ENCODE measurements around the gene DEAF1. TPM values are rescaled to one million over a fixed set of nuclear protein-coding genes. Genes with fewer than 3 reads are reported as not detected.

Gene DEAF1
- total and polyA plus RNA-seq, 9 donors = 22.7 to 38.9 (median 31.2) TPM

DNA sequence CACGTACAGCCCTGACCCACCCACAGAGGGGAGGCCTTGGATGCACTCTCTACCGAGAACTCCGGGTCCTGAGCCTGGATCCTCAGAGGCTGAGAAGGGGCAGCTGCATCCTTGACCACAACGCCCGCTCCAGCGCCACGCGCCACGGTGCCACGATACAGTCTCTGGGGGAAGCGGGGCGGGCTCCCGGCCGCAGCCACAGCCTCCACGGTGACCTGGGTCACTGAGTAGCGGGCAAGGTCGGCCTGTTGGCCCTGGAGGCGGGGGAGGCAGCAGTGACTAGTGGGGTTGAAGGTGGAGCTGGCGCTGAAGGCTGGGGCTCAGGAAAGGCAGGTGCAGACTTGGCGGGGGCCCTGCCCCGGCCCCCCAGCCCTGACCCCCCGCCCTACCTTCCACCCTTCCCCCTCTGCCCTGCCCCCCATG, 75.4 kb downstream of the DEAF1 start:
- peaks cover 15% of the 10 kb centered on the region for H3K27me3 ChIP-seq (ENCODE audit: control insufficient read depth, insufficient read depth, low read length)

DNA sequence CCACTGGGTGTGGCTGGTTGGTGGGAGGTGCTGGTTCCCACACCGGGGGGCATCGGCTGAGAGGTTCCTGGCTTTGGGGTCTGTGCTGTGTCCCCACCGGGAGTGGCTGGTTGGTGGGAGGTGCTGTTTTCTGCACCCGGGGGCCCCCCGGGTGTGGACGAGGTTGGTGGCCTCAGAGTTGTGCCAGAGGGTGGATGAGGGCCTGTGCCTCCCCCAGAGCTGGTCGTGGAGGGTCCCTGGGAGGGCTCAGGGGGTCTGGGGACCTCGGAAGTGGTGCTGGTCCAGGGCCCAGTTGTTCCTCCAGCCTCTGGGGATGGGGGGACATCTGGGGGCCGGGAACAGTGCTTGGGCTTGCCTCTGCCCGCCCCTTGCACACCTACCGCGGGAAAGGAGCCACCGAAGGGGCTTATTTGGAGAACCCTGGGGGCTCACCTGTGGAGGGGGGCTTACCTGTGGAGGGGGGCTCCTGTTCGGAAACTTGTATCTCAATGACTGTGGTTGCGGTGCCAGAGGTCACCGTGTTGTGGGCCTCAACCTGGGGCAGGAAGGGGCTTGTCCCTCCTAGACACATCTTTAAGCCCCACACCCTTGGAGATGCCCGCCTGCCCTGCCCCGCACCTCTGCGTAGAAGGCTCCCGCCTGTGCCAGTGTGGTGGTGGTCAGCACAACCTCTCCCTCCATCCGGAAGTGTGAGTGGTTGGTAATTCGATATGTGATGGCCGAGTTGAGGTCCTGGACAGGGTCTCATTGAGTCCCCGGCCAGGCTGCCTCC, 76.0 kb downstream of the DEAF1 start:
- H3K27ac ChIP-seq (ENCODE audit: low read length) = no peak overlapping the region
- no peaks in the 10 kb centered on the region for H3K9me3 ChIP-seq (replicated peaks; ENCODE audit: control insufficient read depth, low read depth, low read length)
- H3K36me3 ChIP-seq (ENCODE audit: control insufficient read depth, insufficient read depth, low read length) = peaks cover 21% of the 10 kb centered on the region
- H3K4me1 ChIP-seq (ENCODE audit: control insufficient read depth, insufficient read depth, low read length) = peaks cover 19% of the 10 kb centered on the region
- peaks cover 9% of the 10 kb centered on the region for H3K27me3 ChIP-seq (ENCODE audit: control insufficient read depth, insufficient read depth, low read length)
- no peak overlapping the region for H3K4me3 ChIP-seq (ENCODE audit: low read length)
- 91% methylated on average over 11 of the region's 24 CpGs for WGBS (ENCODE audit: insufficient coverage)
- DNase-seq = no peak

More for the DNA sequence above, 75.4 kb downstream of the DEAF1 start:
- H3K27ac ChIP-seq (ENCODE audit: low read length) = no peak overlapping the region
- H3K4me1 ChIP-seq (ENCODE audit: control insufficient read depth, insufficient read depth, low read length) = peaks cover 17% of the 10 kb centered on the region
- no peak for DNase-seq
- 89% methylated on average over 17 of the region's 22 CpGs for WGBS (ENCODE audit: insufficient coverage)
- H3K9me3 ChIP-seq (replicated peaks; ENCODE audit: control insufficient read depth, low read depth, low read length) = no peaks in the 10 kb centered on the region
- peaks cover 15% of the 10 kb centered on the region for H3K36me3 ChIP-seq (ENCODE audit: control insufficient read depth, insufficient read depth, low read length)
- no peak overlapping the region for H3K4me3 ChIP-seq (ENCODE audit: low read length)

DNA sequence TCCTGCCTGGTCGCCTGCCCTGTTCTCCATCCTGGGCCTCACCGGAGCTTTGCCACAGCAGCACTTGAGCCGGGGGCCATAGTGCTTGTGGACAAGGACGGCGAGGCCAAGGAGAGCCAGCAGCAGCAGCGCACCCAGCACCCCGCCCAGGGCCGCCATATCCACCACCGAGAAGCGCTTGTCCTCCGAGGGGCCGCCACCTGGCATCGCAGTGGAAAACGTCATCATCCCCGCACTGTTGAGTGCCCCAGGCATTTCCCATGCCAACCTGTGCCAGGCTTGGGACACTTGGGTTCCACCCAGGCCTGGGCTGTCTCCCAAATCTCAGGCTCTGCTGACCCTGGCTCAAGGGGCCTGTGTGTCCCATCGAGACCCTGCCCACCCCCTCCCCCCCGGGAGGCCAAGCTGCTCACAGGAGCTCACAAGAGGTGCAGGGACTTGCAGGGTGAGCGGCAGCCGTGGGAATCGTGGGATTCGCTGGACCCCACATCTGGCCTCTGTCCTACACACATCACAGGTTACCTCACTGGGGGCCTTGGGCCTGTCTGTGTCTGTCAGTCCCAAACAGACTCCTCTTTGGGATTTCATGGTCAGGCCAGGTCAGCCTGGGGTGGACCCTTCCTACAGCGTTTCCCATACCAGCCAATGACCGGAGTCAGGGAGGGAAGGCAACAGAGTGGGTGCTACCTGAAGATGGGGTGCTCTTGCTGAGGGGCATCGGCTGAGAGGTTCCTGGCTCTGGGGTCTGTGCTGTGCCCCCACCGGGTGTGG, 76.9 kb downstream of the DEAF1 start:
- H3K9me3 ChIP-seq (replicated peaks; ENCODE audit: control insufficient read depth, low read depth, low read length) = no peaks in the 10 kb centered on the region
- 87% methylated on average over 22 of the region's 25 CpGs for WGBS (ENCODE audit: insufficient coverage)

DNA sequence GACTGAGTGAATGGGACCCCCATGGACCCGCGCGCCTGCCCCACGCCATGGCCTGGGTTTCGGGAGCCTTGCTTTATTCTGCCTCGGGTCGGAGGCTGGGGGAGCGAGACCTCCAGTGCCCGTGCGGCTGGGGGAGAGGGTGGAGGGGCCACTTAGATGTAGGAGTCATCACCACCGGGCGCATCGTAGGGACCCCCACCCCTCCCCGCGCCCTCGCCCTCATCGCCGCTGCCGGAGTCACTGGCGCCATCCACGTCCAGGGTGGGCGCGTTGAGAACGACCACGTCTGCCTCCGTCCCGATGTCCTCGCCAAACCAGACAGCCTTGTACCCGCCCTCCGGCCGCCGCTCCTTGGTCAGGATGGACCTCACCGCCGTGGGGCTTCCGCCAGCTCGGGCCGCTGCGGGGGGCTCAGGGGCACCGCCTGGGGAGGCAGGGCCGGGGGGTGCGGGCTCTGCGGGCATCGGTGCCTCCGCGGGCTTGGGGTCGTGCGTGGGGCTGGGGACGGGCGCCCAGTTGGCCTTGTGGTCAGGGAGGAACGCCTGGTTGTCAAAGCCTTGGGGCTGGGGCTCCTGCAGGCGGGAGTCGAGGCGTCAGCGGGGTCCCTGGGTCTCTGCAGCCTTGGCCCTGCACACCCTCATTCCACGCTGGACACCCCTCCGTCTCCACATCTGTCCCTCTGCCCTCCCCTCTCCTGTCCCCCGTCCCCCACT, 77.7 kb downstream of the DEAF1 start:
- Histone ChIP-seq H3K9me3 (replicated peaks; ENCODE audit: control insufficient read depth, low read depth, low read length) (no peaks in the 10 kb centered on the region), H3K4me3 (ENCODE audit: low read length) (no peak overlapping the region), H3K27me3 (ENCODE audit: control insufficient read depth, insufficient read depth, low read length) (no peaks in the 10 kb centered on the region), H3K27ac (ENCODE audit: low read length) (no peak overlapping the region), H3K4me1 (ENCODE audit: control insufficient read depth, insufficient read depth, low read length) (peaks cover 35% of the 10 kb centered on the region), H3K36me3 (ENCODE audit: control insufficient read depth, insufficient read depth, low read length) (peaks cover 32% of the 10 kb centered on the region)
- WGBS (ENCODE audit: insufficient coverage) = 89% methylated on average over 50 of the region's 57 CpGs
- no peak for DNase-seq

More for the DNA sequence above, 76.9 kb downstream of the DEAF1 start:
- Histone ChIP-seq H3K27ac (ENCODE audit: low read length) (no peak overlapping the region), H3K27me3 (ENCODE audit: control insufficient read depth, insufficient read depth, low read length) (no peaks in the 10 kb centered on the region), H3K4me1 (ENCODE audit: control insufficient read depth, insufficient read depth, low read length) (peaks cover 28% of the 10 kb centered on the region), H3K36me3 (ENCODE audit: control insufficient read depth, insufficient read depth, low read length) (peaks cover 25% of the 10 kb centered on the region), H3K4me3 (ENCODE audit: low read length) (no peak overlapping the region)
- DNase-seq = no peak

DNA sequence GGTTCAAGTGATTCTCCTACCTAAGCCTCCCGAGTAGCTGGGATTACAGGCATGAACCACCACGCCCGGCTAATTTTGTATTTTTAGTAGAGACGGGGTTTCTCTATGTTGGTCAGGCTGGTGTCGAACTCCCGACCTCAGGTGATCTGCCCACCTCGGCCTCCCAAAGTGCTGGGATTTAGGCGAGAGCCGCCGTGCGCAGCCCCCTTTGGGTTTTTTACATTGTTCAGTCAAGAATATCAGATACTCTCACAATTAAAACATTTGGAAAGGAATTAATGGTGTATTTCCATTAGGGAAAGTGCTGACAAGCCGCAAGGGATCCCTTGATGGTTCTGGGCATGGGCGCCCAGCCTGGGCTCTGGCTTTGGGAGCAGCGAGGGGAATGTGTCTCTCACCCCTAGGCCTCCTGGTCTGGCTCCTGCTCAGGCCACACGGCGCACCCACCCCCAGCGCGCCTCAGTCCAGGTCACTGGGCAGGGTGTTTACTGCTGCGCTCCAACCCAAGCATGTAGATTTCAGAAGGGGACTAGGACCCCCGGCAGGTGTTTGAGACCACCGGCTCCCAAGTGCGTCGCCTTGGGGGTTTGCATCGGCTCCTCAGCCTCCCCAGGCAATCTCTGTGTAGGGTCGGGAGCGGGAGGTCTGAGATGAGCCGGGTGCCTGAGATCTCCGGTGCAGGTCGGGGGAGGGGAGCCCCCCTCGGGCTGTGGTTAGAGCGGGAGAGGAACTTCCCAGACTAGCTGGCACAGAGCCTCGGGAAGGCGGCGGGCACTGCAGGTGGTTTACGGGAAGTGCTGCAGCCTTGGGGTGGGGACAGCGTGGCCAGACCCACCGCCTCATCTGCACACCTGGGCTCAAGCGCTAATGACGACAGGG, 78.5 kb downstream of the DEAF1 start:
- H3K4me1 ChIP-seq (ENCODE audit: control insufficient read depth, insufficient read depth, low read length) = peaks cover 43% of the 10 kb centered on the region
- no peak for DNase-seq
- peak overlapping the region; percentile 97 for H3K27ac ChIP-seq (ENCODE audit: low read length)
- no peaks in the 10 kb centered on the region for H3K27me3 ChIP-seq (ENCODE audit: control insufficient read depth, insufficient read depth, low read length)
- H3K4me3 ChIP-seq (ENCODE audit: low read length) = peak overlapping the region; percentile 91
- peaks cover 38% of the 10 kb centered on the region for H3K36me3 ChIP-seq (ENCODE audit: control insufficient read depth, insufficient read depth, low read length)
- WGBS (ENCODE audit: insufficient coverage) = 89% methylated on average over 14 of the region's 39 CpGs
- no peaks in the 10 kb centered on the region for H3K9me3 ChIP-seq (replicated peaks; ENCODE audit: control insufficient read depth, low read depth, low read length)

DNA sequence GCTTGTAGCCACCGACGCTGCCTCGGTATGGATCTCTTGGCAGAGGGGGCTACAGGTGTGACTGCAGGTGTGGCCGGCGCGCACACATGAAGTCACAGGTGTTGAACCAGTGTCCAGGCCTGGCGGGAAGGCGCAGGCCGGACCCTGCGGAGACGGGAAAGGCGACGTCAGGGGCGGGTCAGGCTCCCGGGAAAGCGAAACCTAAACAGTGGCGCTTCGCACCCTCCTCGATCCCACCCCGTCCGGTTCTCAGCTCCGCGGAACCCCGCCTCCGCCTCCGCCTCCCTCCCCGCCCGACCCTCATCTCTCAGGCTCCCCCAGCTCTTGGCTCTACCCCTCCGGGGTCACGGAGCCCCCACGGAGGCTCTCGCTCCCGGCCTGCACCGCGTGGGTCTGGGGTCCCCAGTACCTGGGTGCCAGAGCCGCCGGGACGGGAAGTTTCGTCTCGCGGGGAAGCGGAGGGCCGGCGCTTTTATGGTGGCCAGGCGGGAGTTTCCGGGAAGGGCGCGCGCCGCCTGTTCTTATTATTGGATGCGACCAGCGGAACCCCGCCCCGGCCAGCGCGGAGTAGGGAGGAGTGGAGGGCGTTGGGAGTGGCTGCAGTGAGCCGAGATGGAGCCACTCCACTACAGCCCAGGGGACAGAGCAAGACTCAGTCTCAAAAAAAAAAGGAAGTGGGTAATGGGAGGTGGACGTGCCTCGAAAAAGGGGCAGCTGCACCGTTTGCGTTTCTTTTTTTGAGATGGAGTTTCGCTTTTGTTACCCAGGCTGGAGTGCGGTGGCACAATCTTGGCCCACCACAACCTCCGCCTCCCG, 79.3 kb downstream of the DEAF1 start, which contains the start of gene IRF7:
Gene IRF7 (minus strand): TSS at position 447 of the 816 bp plus-strand sequence. CDS start 586 bp downstream, outside the sequence.
- DNase-seq = peak; percentile 98
- Histone ChIP-seq H3K27ac (ENCODE audit: low read length) (peak within 1 kb of the TSS; percentile 97), H3K4me1 (ENCODE audit: control insufficient read depth, insufficient read depth, low read length) (peaks cover 47% of the 10 kb centered on the region), H3K36me3 (ENCODE audit: control insufficient read depth, insufficient read depth, low read length) (peaks cover 46% of the 10 kb centered on the region), H3K4me3 (ENCODE audit: low read length) (peak within 1 kb of the TSS; percentile 91), H3K9me3 (replicated peaks; ENCODE audit: control insufficient read depth, low read depth, low read length) (no peaks in the 10 kb centered on the region), H3K27me3 (ENCODE audit: control insufficient read depth, insufficient read depth, low read length) (no peaks in the 10 kb centered on the region)
- 1% methylated on average over 58 of the region's 66 CpGs for WGBS (ENCODE audit: insufficient coverage)

DNA sequence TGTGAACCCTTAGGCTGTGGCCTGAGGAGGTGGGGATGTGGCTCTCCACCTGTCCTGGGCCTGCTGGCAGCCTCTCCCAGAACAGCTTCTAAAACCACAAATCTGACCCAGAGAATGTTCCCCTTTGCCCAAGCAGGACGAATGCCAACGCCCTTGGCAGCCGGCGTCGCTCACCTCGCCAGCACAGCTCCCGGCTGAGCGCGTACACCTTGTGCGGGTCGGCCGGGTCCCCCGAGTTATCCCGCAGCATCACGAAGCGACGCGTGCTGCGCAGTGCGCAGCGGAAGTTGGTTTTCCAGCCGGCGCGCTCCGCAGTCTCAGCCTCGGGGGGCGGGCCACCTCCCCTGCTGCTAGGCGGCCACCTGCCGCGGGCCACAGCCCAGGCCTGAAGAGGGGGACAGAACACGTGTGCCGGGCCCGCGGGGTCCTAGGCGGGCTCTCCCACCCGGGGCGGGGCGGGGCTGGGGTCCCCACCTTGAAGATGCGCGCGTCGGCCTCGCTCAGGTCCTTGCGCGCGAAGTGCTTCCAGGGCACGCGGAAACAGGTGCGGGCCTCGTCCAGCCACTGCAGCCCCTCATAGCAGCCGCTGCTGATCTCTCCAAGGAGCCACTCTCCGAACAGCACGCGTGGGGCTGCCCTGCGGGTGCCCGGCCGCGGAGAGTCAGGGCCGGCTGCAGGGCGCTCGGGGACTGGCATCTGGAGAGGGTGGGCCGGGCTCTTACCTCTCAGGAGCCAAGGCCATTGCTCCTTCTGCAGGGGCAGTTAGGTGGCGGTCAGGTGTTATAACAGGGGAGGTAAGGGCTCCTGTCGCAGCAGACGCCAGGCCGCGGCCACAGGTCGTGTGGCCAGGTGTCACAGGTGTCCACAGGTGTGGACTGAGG, 80.2 kb downstream of the DEAF1 start:
- H3K27me3 ChIP-seq (ENCODE audit: control insufficient read depth, insufficient read depth, low read length) = no peaks in the 10 kb centered on the region
- H3K36me3 ChIP-seq (ENCODE audit: control insufficient read depth, insufficient read depth, low read length) = peaks cover 55% of the 10 kb centered on the region
- no peaks in the 10 kb centered on the region for H3K9me3 ChIP-seq (replicated peaks; ENCODE audit: control insufficient read depth, low read depth, low read length)
- H3K27ac ChIP-seq (ENCODE audit: low read length) = peak overlapping the region; percentile 97
- peak overlapping the region; percentile 91 for H3K4me3 ChIP-seq (ENCODE audit: low read length)
- H3K4me1 ChIP-seq (ENCODE audit: control insufficient read depth, insufficient read depth, low read length) = peaks cover 47% of the 10 kb centered on the region
- DNase-seq = no peak
- WGBS (ENCODE audit: insufficient coverage) = 63% methylated on average over 66 of the region's 68 CpGs

DNA sequence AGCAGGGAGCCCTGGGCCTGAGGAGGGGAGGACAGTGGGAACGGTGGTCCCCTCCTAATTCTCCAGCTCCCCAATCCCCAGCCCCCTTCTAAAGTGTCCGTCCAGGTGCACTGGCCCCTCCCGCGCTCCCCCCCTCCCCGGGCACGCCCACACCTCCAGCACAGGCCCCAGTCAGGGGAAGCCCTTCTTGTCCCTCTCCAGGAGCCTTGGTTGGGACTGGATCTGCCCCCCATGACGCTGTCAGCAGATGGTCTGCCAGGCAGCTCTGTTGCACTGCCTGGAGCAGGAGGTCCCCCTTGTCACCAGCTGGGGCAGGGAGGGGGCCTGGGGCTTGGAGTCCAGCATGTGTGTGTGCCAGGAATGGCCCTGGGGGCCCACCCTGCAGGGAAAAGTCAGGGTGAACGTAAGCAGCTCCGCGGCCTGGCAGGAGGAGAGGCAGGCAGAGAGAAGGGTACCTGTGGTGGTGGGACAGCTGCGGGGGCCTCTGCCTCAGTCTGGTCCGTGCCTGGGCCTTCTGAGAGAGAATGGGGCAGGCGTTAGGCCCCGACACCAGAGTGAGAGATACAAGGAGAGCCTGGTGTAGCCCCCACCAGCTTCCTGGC, 80.9 kb downstream of the DEAF1 start:
- Histone ChIP-seq H3K36me3 (ENCODE audit: control insufficient read depth, insufficient read depth, low read length) (peaks cover 56% of the 10 kb centered on the region), H3K9me3 (replicated peaks; ENCODE audit: control insufficient read depth, low read depth, low read length) (no peaks in the 10 kb centered on the region), H3K27me3 (ENCODE audit: control insufficient read depth, insufficient read depth, low read length) (no peaks in the 10 kb centered on the region), H3K27ac (ENCODE audit: low read length) (peak overlapping the region; percentile 82), H3K4me3 (ENCODE audit: low read length) (peak overlapping the region; percentile 91), H3K4me1 (ENCODE audit: control insufficient read depth, insufficient read depth, low read length) (peaks cover 47% of the 10 kb centered on the region)
- 62% methylated on average over 8 of the region's 14 CpGs for WGBS (ENCODE audit: insufficient coverage)
- DNase-seq = no peak

Data from muscle of leg (tissue), 11 donors.